Endothelial cell (in vitro differentiated cells): ENCODE results near the gene FAM228B. TPM values are rescaled to one million over a fixed set of nuclear protein-coding genes. Genes with fewer than 3 reads are reported as not detected.
A peak's percentile ranks its signal among the peaks of the same experiment; 100 is the strongest.
"Not testable (repeated sequence)": the region's sequence is repeated elsewhere in the genome, so short reads cannot be mapped to it uniquely, and the experiment has no call there.

Source experiments
- DNase-seq: peaks from one replicate; pipeline ENCODE4 v3.0.0; 2021; ENCODE audit warnings: low spot score
- H3K27ac Mint-ChIP-seq: one replicate; pipeline ENCODE4 v1.8.0; 2021; ENCODE audit warnings: mixed read lengths, inconsistent platforms; ENCODE audit not compliant: unreplicated experiment
- H3K27me3 Mint-ChIP-seq: one replicate; pipeline ENCODE4 v1.8.0; 2021; ENCODE audit warnings: mild to moderate bottlenecking, moderate library complexity, mixed read lengths, inconsistent platforms; ENCODE audit not compliant: unreplicated experiment
- H3K36me3 Mint-ChIP-seq: one replicate; pipeline ENCODE4 v1.8.0; 2021; ENCODE audit warnings: mild to moderate bottlenecking, low read depth, mixed read lengths, inconsistent platforms; ENCODE audit not compliant: unreplicated experiment
- H3K4me1 Mint-ChIP-seq: one replicate; pipeline ENCODE4 v1.8.0; 2021; ENCODE audit warnings: mild to moderate bottlenecking, mixed read lengths, inconsistent platforms; ENCODE audit not compliant: unreplicated experiment
- H3K4me3 Mint-ChIP-seq: one replicate; pipeline ENCODE4 v1.8.0; 2021; ENCODE audit warnings: mild to moderate bottlenecking, mixed read lengths, inconsistent platforms; ENCODE audit not compliant: unreplicated experiment
- H3K9me3 Mint-ChIP-seq: one replicate; pipeline ENCODE4 v1.8.0; 2021; ENCODE audit warnings: mixed read lengths, inconsistent platforms; ENCODE audit not compliant: unreplicated experiment
- total RNA-seq: library from RNA; stranded (reverse); fragmentation: NEBNext Ultra II Directional; extraction: Animal tissue kit (Norgen Biotek cat#: 25700); gene quantifications from one replicate; pipeline ENCODE4 v1.2.1, GENCODE V29; 2021; ENCODE audit not compliant: unreplicated experiment
- TF ChIP-seq, protein P1 (sequence below): fragments of 200-600 bp; sonication (generic); IDR thresholded peaks from one replicate; pipeline ENCODE4 v1.5.0; 2021; ENCODE audit warnings: antibody characterized with exemption; ENCODE audit not compliant: unreplicated experiment

The FAM228B gene
- total RNA-seq, 1 donor from 2014 or later = 21.3 TPM

GRCh38 chr2:24121469-24121868 is 1.8 kb upstream of the FAM228B start:
- Mint-ChIP-seq H3K4me1 (peaks cover 7% of the 10 kb centered on the region), H3K27ac (no peak overlapping the region)
- TF ChIP-seq, protein P1, sequence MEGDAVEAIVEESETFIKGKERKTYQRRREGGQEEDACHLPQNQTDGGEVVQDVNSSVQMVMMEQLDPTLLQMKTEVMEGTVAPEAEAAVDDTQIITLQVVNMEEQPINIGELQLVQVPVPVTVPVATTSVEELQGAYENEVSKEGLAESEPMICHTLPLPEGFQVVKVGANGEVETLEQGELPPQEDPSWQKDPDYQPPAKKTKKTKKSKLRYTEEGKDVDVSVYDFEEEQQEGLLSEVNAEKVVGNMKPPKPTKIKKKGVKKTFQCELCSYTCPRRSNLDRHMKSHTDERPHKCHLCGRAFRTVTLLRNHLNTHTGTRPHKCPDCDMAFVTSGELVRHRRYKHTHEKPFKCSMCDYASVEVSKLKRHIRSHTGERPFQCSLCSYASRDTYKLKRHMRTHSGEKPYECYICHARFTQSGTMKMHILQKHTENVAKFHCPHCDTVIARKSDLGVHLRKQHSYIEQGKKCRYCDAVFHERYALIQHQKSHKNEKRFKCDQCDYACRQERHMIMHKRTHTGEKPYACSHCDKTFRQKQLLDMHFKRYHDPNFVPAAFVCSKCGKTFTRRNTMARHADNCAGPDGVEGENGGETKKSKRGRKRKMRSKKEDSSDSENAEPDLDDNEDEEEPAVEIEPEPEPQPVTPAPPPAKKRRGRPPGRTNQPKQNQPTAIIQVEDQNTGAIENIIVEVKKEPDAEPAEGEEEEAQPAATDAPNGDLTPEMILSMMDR = no peak

DNA sequence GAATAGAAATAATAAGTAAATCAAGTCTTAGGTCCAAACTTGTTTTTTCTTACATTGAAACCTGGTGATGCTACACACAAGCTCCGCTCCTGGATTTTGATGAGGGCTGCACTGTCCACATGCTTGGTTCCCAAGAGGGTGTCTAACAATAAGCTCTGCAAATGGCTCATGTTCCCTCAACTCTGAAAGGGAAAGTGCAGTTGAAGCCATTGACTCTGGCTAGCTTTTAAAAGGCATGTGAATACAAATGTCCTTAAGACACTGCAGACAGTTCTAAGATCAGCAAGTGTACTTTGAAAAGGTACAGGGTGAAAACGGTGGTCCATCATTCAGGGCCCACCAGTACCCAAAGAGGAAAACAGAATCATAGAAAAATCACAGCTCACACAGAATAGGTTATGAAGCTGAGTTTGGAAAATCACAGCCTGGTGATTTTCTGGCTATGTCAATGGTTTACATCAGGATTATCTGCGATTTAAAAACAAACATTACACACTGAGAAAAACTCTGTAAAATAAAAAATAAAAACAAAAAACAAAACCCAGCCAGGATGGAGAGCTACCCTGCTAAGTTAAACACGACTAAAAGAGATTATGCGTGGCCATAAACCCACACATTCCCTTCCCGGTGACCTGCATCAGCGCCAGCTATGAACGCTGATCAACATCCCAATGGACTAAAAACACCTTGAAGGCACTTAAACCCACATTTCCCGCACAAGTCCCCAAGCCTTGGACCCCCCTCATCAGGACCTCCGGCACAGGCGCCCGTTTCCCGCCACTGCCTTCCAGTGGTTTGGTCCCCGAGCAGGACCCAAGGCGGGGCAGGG is 689 bp upstream of the FAM228B start:
- H3K4me1 Mint-ChIP-seq = peaks cover 7% of the 10 kb centered on the region
- peak overlapping the region; percentile 93 for H3K4me3 Mint-ChIP-seq
- no peaks in the 10 kb centered on the region for H3K9me3 Mint-ChIP-seq
- no peaks in the 10 kb centered on the region for H3K36me3 Mint-ChIP-seq
- TF ChIP-seq, protein P1 = no peak
- H3K27me3 Mint-ChIP-seq = peaks cover 3% of the 10 kb centered on the region
- peak overlapping the region; percentile 42 for H3K27ac Mint-ChIP-seq
- DNase-seq = no peak

More at GRCh38 chr2:24121469-24121868, 1.8 kb upstream of the FAM228B start:
- peaks cover 3% of the 10 kb centered on the region for H3K27me3 Mint-ChIP-seq
- H3K4me3 Mint-ChIP-seq = no peak overlapping the region
- no peaks in the 10 kb centered on the region for H3K36me3 Mint-ChIP-seq
- no peak for DNase-seq
- no peaks in the 10 kb centered on the region for H3K9me3 Mint-ChIP-seq

- TF ChIP-seq, protein P1 = no peak
- H3K36me3 Mint-ChIP-seq = no peaks in the 10 kb centered on the region
Measured at GRCh38 chr2:24123922-24124580, 782 bp downstream of the FAM228B start.

GRCh38 chr2:24125956-24126355 is 2.7 kb downstream of the FAM228B start:
- Mint-ChIP-seq H3K27ac (no peak overlapping the region), H3K36me3 (no peaks in the 10 kb centered on the region), H3K4me1 (peaks cover 9% of the 10 kb centered on the region), H3K4me3 (peak overlapping the region; percentile 8), H3K9me3 (no peaks in the 10 kb centered on the region), H3K27me3 (peaks cover 2% of the 10 kb centered on the region)
- TF ChIP-seq, protein P1 = no peak
- no peak for DNase-seq

More at GRCh38 chr2:24123922-24124580, 782 bp downstream of the FAM228B start:
- peaks cover 2% of the 10 kb centered on the region for H3K27me3 Mint-ChIP-seq
- peaks cover 7% of the 10 kb centered on the region for H3K4me1 Mint-ChIP-seq
- peak overlapping the region; percentile 91 for H3K4me3 Mint-ChIP-seq
- DNase-seq = no peak
- H3K27ac Mint-ChIP-seq = no peak overlapping the region
- H3K9me3 Mint-ChIP-seq = no peaks in the 10 kb centered on the region

DNA sequence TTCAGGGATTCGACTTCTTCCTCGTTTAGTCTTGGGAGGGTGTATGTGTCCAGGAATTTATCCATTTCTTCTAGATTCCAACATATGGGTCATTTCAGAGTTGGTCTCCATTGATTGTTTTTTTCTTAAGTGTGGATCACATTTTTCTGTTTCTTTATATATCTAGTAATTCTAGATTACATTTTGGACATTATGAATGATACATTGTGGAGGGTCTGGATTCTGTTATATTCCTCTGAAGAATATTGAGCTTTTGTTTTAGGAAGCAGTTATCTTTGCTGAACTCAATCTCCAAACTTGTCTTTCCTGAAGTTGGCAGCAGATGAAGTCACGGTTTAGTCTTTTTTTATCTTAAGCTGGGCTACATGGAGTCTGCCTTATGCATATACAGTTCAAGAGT is 9.3 kb downstream of the FAM228B start:
- peaks cover 3% of the 10 kb centered on the region for H3K4me1 Mint-ChIP-seq

DNA sequence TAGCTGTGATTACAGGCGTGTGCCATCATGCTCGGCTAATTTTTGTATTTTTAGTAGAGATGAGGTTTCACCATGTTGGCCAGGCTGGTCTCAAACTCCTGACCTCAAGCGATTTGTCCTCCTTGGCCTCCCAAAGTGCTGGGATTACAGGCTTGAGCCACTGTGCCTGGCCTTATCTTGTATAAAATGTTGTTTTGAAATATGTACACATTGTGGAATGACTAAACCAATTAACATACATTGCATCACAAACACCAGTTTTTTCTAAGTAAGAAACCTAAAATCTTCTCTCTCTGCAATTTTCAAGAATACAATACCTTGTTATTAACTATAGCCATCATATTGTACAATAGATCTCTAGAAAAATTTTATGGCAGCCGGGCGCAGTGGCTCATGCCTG is 17.0 kb downstream of the FAM228B start:
- H3K9me3 Mint-ChIP-seq, H3K4me3 Mint-ChIP-seq, DNase-seq, H3K27me3 Mint-ChIP-seq, H3K4me1 Mint-ChIP-seq, H3K27ac Mint-ChIP-seq: not testable (repeated sequence)
- H3K36me3 Mint-ChIP-seq = peaks cover 11% of the 10 kb centered on the region

More for the DNA sequence above, 9.3 kb downstream of the FAM228B start:
- no peak overlapping the region for H3K27ac Mint-ChIP-seq
- no peak overlapping the region for H3K4me3 Mint-ChIP-seq
- DNase-seq = no peak
- H3K9me3 Mint-ChIP-seq = no peaks in the 10 kb centered on the region
- TF ChIP-seq, protein P1 = no peak
- H3K36me3 Mint-ChIP-seq = peaks cover 4% of the 10 kb centered on the region
- H3K27me3 Mint-ChIP-seq = no peaks in the 10 kb centered on the region
